Activated gamma-delta T cell treated with Interleukin-2 at 50 U/mL for 16 hours (primary cell): ENCODE results near the gene LRRTM4.
"Not testable (repeated sequence)": the region's sequence is repeated elsewhere in the genome, so short reads cannot be mapped to it uniquely, and the experiment has no call there.

Experiments
- DNase-seq: peaks from one replicate; pipeline ENCODE4 v3.0.0-alpha.2; 2020

The LRRTM4 gene

DNA sequence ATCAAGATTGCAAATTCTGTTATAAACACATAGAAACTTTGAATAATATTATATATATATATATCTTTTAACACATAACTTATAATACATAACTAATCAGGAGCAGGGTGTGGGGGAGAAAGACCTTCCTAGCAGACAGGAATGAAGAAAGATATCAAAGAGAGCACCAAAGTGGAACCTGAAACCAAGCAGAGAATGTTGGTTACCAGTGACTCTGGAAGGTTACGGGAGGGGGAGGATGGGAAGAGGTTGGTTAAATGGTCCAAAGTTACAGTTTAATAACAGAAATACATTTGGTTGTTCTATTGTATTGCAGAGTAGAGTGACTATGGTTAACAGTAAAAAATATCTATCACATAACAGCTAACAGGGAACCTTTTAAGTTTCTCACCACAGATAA is 366.7 kb downstream of the LRRTM4 start:
- DNase-seq, result no peak

DNA sequence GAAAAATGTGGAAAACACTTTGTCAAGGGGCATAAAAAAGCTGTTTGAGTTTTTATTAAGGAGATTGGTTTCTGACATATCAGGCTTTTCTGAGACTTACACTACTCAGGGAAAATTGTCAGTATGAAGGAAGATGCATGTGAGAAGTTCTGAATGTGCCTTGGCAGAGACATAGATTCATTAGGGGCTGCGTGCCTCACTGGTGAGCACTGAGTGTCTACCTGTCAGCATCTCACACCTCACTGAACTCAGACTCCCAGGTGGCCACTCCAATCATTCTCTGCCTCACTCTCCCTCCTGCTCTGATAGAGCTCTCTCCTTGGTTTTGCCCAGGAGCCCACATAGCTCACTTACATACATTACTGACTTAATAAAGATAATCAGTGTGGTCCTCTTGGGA is 372.6 kb downstream of the LRRTM4 start:
- no peak for DNase-seq

DNA sequence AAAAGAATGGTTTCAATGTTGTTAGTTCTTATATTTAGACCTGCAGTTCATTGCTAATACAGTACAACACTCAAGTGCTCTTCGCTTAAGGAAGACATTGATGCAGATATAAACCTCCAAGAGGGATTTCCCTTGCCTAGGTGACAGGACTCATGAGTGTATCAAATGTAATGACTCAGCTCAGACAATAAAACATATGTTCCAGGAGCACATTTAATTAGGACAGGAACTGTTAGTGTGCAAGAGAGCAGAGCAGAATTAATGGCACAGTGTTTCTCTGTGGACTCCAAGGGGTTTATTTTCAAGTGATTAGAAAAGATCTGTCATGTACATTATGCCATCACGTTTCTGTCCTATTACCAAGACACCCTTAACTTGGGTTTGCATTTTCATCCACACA is 375.0 kb downstream of the LRRTM4 start:
- DNase-seq, result no peak

DNA sequence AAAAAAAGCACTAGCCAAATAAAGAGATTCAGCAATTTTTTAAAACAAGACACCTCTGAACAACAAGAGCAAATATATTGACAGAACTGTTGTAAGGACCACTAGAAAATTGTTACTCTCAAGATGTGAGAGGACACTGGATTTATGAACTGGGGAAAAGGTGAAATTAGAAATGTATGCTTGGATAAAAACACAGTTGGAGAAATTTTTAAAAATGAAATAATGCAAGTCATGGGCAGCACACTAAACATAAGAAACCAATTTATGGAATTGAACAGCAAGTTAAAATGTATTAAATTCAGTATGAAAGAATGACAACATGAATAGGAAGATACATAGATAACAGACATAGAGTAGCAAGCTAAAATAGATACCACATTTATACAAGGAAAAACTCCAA is 377.4 kb downstream of the LRRTM4 start:
- no peak for DNase-seq

DNA sequence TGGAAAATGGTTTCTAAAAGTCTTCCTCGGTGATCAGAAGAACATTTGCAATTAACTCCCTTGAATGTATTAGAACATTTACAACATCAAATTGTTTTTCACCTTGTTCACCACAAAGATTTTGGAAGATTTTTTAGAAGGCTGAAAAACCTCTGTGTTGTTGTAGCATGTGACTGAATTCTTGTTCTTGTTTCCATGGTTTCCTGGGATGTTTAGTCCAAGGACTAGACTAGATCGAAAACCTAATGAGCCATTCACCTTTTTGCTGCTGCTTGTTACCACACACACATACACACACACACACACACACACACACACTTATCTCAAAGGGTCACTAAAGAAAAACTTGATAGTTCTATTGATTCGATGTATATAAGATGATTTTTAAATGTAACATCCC is 380.0 kb downstream of the LRRTM4 start:
- no peak for DNase-seq

DNA sequence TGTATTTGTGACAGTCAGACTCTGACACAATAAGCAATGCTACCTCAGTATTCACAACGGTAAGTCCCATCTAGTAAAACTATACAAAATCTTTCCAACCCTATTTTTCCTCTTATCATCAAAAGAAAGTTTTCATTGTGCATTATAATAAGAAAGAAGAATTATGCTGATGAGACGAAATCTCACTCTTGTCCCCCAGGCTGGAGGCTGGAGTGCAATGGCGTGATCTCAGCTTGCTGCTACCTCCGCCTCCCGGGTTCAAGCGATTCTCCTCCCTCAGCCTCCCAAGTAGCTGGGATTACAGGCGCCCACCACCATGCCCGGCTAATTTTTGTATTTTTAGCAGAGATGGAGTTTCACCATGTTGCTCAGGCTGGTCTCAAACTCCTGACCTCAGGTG is 393.7 kb downstream of the LRRTM4 start:
- DNase-seq, result not testable (repeated sequence)

DNA sequence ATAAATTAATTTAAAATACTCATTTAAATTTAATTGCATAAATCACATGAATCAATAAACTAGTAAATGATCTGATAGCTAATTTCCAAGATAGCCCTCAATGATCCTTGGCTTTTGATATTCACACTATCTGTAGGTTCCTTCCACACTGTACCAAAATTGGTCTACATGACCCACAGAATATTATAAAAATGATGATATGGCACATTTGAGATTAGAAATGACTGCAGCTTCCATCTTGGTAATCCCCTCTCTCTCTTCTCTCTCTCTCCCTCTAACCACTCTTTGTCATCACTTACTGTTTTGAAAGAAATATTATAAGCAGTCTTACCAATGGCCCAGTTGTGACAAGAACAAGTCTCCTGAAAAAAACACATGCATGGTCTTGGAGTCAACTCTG is 394.8 kb downstream of the LRRTM4 start:
- DNase-seq, result no peak

DNA sequence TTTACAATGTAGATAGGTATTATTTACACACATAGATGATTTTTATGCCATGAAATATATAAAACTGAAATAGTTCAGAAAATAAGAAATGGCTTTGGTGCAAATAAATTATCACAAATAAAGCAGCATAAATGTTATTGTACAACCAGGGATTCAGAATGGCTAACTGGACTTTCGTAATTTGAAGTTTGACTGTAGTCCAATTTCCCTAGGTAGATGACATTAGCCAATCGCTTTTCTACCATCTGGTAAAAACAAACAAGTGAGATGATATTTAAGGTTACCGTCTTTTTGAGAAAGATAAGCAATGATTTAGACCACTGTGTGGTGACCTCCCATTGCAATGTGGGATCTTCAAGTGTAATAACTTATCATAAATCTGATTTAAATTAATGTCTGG is 400.7 kb downstream of the LRRTM4 start:
- DNase-seq, result no peak

DNA sequence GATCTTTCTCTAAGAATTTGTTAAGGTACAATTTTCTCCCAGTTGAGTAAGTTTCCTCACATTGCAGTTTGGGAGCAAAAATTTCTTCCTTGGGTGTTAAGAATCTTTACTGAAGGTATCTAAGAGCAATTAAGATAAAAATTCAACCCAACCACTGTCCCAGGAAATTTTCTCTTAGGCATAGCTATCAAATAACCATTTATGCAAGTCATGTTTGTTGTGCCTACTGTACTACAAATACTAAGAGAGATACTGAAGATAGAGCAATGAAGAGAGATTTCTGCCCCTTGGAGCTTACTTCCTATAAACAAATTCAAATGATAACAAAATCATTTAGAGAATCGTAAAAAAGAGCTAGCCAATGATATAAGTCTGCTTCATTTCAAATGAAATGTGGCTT is 402.8 kb downstream of the LRRTM4 start:
- no peak for DNase-seq

DNA sequence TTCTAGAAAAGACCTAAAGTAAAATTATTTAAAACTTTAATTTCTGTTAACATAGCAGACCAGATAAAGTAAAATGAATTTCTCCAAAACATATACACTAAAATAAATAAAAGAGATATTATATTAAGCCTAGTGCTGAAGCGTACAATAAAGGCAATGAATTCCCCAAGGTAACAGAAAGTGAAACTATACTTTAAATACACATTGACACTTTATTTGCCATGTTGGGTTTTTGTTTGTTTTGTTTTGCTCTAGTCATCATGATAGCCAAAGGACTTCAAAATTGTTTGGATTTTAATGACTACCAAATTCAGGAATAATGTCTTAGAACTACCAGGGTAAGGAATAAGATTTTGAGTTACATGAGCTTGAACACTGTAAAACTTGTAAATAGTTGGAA is 413.3 kb downstream of the LRRTM4 start:
- DNase-seq, result no peak

DNA sequence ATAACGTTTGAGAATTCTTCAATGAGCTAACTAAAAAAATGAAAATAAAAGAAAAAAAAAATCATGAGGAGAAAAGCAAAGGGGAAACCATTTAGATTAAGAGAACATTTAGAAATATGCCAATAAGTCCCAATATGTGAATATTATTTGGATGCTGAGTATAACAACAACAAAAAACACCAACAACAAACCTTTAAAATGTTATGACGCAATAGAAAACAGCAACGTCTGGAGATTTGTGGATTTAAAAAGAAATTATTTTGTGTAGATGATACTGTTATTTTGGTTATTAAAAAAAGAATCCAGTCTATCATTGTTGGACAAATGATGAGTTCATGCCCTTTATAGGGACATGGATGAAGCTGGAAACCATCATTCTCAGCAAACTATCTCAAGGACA is 417.2 kb downstream of the LRRTM4 start:
- DNase-seq, result no peak

DNA sequence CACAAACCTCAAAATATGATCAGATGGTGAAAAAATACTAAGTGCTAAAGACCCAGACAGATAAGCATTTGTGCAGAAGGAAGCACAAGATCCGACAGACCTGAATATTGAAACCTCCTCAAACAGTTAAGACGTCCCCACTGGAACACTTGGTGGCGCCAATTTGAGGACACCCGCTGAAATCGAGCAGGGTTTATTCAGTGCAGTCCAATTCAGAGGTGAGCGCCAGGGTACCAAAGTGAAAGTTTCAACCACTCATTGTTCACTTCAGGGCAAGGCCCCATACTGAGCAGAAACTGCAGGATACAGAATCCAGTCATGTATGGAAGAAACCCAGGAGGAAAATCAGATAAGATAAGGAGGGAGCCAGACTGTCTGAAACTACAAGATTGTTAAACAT is 417.6 kb downstream of the LRRTM4 start:
- no peak for DNase-seq

DNA sequence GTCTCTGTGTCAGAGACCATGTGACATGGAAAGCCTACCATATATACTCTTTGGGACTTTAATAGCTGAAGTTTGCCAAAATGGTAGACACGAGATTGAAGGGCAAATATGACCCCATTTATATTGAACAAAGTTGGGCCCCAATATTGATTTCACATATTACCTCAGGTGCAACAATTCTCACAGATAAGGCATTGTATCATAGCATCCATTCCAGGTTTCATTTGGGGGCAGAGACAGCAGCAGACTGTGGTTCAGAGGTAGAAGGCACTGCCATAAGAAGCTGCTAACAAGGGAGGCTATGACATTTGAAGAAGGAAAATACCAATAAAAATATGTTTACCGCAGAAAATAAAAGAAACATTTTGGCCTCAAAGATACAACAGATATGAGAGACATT is 419.2 kb downstream of the LRRTM4 start:
- DNase-seq, result no peak

DNA sequence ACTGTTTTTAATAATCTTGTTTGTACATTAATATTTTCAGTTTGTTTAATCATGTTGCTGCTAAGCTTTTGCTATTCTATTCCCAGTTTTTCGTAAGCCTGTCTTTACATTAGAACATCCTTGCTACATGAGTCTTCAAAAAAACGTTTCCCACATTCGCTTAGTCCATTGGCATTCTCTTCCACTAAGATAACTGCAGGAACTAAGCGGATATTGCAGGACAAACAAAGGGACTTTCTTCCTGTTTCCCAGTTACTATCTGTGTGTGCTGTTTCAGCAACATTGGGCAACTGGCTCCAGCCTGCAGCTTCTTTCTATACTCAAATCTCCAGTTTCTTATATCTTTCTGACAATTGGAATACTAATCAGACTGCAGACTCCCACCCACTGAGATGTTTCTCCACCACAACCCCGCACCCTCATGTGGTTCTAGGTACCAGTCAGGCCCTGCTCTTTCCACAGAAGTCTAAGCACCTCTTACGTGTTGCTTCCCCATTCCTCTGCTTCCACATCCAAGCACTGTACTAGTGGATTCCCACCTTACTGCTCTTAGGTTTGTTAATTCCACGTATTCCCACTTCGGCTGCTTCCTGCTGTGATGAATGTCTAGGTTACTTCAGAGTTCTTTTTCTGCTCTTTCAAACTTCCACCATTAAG is 420.3 kb downstream of the LRRTM4 start:
- no peak for DNase-seq

DNA sequence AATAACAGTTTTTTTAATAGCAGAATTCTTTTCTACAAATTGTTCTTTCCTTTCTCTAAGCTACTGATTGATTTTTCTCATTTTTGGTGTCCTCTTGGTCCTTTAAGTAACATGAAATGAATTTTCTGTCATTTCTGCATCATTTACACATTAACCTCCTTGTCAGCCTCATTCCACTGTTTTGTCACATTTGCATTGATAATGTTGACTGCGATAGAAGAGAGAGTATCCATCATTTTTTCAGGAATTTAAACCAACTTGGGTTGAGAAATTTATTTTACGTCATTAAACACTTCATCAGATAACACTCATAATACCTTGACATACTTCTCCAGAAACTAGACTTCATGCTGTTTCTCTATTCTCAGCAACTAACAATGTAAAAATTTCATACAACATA is 422.2 kb downstream of the LRRTM4 start:
- no peak for DNase-seq

DNA sequence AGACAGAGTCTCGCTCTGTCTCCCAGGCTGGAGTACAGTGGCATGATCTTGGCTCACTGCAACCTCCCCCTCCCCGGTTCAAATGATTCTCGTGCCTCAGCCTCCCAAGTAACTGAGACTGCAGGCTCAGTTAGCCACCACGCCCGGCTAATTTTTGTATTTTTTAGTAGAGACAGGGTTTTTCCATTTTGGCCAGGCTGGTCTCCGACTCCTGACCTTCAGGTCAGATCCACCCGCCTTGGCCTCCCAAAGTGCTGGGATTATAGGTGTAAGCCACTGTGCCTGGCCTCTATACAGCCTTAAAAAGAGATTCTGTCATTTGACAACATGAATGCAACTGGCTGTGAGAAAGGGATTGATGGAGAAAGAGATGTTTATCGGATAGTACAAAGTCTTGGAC is 426.7 kb downstream of the LRRTM4 start:
- not testable (repeated sequence) for DNase-seq

DNA sequence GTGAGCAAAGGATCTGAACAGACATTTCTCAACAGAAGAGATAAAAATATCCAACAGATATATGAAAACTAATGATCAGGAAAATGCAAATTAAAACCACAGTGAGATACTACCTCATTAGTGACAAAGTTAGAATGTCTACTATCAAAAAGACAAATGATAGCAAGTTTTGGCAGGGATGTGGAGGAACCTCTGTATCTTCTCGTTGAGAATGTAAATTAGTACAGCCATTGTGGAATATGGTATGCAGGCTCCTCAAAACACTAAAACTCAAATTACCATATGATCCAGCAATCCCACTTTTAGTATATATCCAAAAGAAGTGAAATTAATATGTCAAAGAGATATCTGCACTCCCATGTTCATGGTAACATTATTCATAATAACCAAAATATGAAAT is 427.1 kb downstream of the LRRTM4 start:
- no peak for DNase-seq

DNA sequence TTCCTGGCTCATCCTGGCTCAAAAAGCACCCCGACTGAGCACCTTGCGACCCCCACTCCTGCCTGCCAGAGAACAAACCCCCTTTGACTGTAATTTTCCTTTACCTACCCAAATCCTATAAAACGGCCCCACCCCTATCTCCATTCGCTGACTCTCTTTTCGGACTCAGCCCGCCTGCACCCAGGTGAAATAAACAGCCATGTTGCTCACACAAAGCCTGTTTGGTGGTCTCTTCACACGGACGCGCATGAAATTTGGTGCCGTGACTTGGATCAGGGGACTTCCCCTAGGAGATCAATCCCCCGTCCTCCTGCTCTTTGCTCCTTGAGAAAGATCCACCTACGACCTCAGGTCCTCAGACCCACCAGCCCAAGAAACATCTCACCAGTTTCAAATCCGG is 433.8 kb downstream of the LRRTM4 start:
- not testable (repeated sequence) for DNase-seq

DNA sequence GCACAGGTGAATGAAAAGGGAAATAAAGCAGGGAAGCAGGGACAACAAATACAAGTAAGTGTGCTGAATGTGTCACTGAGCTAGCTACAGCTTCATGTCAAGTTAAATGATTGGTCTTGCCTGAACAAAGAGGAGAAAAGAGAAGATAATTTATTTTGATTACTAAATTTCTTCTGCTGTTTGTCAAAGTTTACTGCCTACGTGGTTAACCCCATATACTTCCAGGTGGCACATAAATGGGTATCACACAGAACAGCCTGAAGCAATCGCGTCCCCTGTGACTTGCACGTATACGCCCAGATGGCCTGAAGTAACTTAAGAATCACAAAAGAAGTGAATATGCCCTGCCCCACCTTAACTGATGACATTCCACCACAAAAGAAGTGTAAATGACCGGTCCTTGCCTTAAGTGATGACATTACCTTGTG is 434.2 kb downstream of the LRRTM4 start:
- no peak for DNase-seq

DNA sequence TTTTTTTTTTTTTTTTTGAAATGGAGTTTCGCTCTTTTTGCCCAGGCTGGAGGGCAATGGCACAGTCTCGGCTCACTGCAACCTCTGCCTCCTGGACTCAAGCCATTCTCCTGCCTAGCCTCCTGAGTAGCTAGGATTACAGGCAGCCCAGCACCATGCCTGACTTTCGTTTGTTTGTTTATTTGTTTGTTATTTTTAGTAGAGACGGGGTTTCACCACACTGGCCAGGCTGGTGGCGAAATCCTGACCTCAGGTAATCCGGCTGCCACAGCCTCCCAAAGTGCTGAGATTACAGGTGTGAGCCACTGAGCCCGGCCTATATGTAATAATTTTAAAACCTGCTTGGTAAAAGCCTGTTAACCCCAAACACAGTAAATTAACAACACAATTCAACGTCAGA is 435.7 kb downstream of the LRRTM4 start:
- no peak for DNase-seq

DNA sequence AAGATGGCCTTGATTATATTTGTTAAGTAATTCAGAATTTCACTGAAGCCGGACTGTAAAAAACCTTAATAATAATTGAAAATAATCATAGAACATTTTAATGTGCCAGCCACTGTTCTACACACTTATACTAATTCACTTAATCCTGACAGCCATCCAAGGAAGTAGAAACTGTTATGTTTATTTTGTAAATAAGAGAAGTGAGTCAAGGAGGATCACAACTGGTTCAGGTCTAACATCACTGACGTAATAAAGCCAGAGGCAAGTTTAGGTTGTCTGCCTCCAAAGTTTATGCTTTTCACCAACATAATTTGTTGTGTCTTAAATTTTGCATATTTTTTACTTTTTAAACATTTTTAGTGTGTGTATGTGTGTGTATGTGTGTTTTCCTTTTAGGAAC is 436.1 kb downstream of the LRRTM4 start:
- DNase-seq, result no peak

DNA sequence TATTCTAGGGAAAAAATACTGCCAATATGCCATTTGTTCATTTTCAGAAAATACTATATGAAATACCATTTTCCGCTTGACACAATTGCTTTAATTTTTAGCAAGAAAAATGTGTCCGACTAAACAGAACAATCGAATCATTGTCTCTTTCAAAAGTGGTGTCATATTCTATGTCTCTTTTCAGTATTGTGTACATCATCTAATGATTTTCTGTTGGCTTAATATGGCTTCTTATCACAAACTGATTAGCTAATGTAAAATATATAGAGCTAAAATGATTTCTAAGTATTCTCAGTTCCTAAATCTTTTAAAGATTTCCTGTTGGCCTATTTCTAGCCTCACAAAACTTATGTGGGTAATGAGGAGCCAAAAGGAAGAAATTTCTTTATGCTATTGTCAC is 436.6 kb downstream of the LRRTM4 start:
- DNase-seq, result no peak

DNA sequence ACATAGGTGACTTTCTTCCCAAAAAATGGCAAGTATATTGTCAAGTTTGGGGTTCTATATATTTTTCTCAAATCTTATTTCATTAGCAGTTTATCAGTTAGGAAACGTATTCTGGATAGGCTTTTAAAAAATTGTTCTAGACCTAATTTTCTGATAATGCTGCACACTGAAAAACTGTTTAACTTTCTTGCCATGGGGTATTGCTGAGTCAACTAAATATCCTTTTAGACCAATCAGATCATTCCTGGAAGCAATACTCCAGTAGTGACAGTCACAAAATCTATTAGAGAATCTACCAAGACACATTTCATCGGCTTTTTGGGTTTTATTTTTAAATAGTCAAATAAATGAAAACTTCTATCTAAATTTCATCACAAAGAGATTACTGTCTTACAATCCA is 440.6 kb downstream of the LRRTM4 start:
- no peak for DNase-seq

DNA sequence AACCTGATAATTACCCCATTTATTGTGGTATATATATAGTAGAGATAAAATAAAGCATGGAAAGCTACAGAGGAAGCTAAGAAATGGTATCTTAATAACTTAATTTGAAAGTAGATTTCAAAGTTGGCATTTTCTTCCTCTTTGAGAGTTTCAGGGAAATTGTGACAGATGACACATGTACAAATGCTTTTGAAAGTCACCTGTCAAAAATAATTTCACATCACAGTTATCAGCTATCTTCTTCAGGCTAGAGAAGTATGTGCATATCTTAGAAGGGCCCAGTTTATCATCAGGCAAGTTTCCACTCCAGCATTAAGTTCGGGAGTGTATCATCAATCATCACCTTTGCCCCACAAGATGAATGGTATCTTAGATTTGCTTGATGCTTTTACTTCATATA is 457.9 kb downstream of the LRRTM4 start:
- DNase-seq, result no peak

DNA sequence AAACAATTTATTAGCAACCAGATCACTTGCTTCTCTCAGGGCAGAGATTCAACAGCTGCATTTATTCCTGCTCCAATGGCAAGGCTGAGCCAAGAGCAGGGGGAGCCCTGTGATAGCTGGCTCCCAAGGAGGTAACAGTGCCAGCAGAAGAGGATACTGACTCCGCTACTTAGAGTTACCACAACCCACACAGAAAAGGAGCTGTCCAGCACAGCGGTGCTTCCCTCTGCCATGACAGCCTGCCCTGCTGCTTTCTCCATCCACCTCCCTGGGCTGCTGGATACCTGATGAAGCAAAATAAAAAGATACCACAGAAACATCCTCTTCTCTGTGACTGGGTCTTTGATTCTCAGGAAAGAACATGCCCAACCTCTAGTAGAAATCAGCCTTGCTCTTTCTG is 467.2 kb downstream of the LRRTM4 start:
- DNase-seq, result no peak

DNA sequence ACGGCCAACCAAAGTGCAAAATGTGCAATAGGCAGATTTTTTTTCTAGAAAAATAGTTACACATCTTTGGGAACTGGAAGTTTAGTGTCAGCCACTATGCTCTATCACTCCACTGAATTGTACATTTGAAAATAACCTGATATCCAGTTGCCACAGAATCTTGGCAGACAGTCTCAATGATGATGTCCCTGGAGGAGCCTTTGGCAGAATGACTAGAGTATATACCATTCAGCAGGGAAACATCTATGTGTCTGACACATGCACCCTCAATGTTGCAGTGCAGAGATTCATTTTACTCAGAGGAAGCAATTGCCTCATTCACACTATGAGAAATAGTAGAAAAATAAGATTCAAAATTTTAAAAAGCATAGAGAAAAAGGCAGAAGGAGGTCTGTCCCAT is 475.8 kb downstream of the LRRTM4 start:
- no peak for DNase-seq
